Measurements from ENCODE around the gene PSMD3.

Gene PSMD3

DNA sequence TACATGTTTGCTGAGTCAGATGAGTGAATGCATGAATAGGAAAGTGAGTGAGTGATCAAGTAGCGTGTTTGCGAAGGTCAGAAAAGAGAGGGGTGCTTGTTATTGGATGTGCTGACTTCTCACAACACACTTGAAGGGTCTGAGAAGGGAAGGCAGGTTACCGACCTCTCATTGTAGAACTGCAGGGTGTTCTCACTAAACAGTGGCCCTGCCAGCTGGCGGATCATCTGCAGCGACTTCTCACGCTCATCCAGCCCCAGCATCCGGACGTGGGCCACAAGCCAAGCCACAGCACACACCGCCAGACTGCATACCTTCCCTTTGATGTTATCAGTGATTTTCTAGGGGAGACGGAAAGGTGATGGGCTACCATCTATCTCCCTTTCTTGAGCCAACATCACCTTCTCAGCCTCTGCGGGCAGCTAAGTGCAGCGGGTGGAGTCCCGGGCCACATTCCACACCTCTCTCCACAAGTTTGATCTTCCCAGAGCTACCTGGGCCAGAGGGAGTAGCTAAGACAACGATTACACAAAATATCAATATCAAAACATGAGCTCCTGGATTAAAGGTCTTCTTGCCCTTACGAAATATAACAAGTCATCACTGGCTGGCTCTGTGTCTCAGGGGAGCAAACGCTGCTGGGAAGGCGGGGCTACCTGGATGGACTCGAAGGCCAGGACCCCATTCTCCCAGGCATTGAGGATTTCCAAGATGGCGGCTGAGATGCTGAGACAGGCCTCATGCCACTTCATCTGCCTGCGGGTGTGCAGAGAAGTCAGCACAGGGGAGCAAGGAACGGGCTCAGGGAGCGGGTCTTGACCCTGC, 45.6 kb downstream of the PSMD3 start:
- TF ChIP-seq, protein P1, sequence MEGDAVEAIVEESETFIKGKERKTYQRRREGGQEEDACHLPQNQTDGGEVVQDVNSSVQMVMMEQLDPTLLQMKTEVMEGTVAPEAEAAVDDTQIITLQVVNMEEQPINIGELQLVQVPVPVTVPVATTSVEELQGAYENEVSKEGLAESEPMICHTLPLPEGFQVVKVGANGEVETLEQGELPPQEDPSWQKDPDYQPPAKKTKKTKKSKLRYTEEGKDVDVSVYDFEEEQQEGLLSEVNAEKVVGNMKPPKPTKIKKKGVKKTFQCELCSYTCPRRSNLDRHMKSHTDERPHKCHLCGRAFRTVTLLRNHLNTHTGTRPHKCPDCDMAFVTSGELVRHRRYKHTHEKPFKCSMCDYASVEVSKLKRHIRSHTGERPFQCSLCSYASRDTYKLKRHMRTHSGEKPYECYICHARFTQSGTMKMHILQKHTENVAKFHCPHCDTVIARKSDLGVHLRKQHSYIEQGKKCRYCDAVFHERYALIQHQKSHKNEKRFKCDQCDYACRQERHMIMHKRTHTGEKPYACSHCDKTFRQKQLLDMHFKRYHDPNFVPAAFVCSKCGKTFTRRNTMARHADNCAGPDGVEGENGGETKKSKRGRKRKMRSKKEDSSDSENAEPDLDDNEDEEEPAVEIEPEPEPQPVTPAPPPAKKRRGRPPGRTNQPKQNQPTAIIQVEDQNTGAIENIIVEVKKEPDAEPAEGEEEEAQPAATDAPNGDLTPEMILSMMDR (IDR thresholded peaks at IDR 0.05; ENCODE audit: control insufficient read depth, insufficient read depth, low read depth, low read length, missing control alignments): no peak
- DNase-seq (ENCODE audit: low read depth): no peak
- H3K4me3 ChIP-seq (ENCODE audit: control insufficient read depth, low read depth, low read length): no peak overlapping the region

DNA sequence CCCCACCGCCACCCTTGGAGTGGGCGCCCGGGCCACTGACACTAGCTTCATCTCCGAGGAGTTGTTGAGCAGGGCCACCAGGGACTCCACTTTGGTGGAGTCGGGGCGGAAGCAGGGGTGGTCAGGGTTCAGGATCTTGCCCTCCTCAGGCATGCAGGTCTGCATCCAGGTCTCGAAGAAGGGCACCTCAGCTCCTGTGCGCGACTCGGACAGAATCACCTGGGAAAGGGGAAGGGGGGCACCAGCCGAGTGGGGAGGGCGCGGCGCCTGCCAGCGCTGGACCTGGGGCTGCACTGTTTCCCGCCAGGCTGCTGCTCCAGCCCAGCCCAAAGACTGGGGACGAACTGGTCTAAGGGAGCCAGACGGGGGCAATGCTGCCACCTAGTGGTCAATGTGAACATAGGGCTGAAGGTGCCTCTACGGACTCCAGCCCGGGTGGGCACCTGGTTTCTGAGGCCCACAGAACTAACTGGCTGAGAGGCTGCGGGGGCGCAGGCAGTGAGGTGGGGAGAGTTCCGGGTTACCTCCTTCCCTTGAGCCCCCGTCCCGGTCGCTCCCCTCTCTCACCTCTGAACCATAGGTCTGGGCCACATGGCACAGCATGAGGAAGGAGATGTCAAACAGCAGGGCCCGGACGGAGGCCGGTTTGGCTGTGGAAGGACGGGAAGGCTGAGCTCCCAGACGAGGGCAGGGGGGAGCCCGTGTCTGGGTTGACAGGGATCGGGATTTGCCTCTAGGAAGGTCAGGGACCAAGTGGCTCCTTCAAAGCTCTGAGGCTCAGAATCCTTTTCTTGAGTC, 46.4 kb downstream of the PSMD3 start:
- no peak overlapping the region for H3K4me3 ChIP-seq (ENCODE audit: control insufficient read depth, low read depth, low read length)
- TF ChIP-seq, protein P1 (IDR thresholded peaks at IDR 0.05; ENCODE audit: control insufficient read depth, insufficient read depth, low read depth, low read length, missing control alignments): peak; percentile 85
- DNase-seq (ENCODE audit: low read depth): peak; percentile 34

DNA sequence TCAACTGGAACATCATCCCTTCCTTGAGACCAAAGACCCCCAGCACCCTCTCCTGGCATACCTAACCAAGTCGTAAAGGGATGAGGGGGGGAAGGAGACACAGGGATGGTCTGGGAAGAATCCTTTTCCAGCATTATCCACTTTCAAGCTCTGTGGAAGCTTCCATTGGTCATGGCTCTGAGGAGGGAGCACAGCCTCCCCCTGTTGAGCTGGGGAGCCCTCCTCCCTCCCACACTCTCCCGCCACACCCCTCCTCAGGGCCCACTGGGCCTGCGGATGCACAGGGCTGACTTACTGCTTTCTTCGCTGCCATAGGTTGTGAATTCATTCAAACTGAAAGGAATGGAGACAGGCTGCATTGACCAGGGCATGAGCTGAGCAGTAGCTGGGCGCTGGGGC, 47.0 kb downstream of the PSMD3 start:
- TF ChIP-seq, protein P1 (IDR thresholded peaks at IDR 0.05; ENCODE audit: control insufficient read depth, insufficient read depth, low read depth, low read length, missing control alignments): no peak
- H3K4me3 ChIP-seq (ENCODE audit: control insufficient read depth, low read depth, low read length): no peak overlapping the region
- no peak for DNase-seq (ENCODE audit: low read depth)

DNA sequence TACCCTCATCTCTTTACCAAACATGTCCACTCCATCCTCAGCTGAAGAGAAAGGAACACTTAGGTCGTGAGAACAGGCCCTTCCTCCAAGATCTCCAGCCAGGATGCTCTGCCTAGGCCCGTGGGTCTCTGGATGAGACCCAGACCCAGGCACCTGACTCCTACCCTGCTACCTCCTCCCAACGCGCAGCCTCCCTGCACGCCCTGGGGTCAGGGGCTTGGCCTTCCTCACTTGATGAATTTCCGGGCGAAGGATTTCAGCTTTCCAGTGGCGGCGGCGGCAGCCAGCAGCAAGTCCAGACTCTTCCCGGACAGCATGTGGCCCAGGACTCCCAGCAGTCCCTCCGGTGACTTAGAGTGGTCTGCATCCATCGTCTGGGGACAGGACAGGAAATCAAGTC, 48.0 kb downstream of the PSMD3 start:
- no peak overlapping the region for H3K4me3 ChIP-seq (ENCODE audit: control insufficient read depth, low read depth, low read length)
- no peak for DNase-seq (ENCODE audit: low read depth)
- TF ChIP-seq, protein P1 (IDR thresholded peaks at IDR 0.05; ENCODE audit: control insufficient read depth, insufficient read depth, low read depth, low read length, missing control alignments): no peak

DNA sequence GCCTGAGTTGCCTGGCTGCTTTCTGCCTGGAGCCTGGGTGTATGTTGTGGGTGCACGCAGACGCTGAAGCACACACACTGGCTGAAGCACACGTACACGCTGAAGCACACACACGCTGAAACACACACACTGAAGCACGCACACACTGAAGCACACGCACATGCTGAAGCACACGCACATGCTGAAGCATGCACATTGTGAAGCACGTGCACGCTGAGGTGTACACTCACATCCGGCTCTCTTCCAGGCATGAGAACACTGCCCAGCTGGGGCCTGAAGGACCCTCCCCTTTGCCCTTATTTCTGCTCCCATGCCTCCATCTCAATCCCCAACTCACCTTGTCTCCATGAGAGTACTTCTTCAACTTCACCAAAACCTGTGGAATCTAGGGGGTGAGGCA, 51.1 kb downstream of the PSMD3 start:
- TF ChIP-seq, protein P1 (IDR thresholded peaks at IDR 0.05; ENCODE audit: control insufficient read depth, insufficient read depth, low read depth, low read length, missing control alignments): no peak
- H3K4me3 ChIP-seq (ENCODE audit: control insufficient read depth, low read depth, low read length): no peak overlapping the region
- no peak for DNase-seq (ENCODE audit: low read depth)

DNA sequence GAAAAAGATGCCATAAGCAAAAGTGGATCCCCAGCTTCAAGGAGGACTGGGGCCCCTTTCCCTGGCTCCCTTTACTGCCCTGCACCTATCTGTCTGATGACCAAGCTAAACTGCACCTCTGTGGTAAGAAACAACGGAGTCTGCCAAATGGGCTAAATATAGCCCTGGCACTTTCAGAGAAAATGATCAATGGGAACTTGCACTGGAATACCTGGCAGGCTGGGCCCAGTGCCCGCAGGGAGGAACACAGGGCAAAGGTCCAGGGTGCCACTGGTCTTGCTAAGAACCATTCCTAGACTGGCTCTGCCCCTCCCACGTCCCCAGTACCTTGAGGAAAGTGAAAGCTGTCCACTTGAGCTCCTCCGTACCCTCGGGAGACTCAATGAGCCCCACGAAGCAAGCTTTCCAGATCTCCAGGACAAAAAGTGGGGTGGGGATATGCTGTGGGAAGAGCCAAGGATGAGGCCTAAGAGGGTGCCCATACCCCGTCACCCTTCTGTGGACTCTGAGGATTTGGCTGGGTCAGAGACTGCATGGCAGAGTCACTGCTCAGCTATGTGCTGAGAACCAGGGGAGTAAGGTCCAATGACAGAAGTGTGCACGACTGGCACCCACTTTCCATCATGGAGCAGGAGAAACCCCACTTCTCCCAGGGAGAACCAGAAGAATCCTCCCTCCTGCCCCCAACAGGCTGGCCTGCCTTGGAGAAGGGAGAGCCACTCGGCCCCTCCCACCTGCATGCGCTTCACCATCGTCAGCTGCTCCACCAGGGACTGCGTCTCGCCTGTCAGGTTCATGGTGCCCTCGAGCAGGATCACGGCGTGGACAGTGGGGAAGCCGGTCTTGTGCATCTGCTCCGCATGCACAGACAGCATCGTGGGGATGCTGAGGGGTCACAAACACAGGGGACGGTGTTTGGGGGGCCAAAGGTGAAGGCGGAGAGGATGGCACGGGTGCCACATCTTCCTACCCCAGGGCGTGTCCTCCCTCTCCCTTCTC, 52.0 kb downstream of the PSMD3 start:
- TF ChIP-seq, protein P1 (IDR thresholded peaks at IDR 0.05; ENCODE audit: control insufficient read depth, insufficient read depth, low read depth, low read length, missing control alignments): no peak
- no peak overlapping the region for H3K4me3 ChIP-seq (ENCODE audit: control insufficient read depth, low read depth, low read length)
- no peak for DNase-seq (ENCODE audit: low read depth)

Data from AG09309 (cell line).